Measurements from ENCODE around the gene GPRIN1. TPM values are rescaled to one million over a fixed set of nuclear protein-coding genes. Genes with fewer than 3 reads are reported as not detected.

The GPRIN1 gene
- total RNA-seq, 2 donors from 2014 or later = 0.27 to 2.0 TPM

DNA sequence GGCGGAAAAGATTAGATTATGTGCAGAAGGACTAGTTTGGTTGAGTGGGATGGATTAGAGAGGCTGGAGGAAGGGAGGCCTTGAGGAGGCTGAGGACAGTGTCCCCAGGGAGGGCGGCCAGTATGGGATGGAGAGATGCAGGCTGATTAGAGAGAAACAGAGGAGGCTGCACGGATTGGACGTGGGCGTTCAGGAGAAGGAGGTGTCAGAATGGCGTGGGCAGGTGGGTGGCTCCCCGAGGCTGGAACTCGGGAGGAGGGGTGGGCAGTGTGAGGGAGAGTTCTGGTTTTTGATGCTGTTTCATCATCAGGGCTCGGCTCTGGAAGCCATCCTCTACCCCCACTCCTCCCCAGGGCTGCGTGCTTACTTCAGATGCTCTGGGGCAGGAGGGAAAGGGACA lies 47.8 kb downstream of the GPRIN1 start:
- H3K9me3 ChIP-seq = no peaks in the 10 kb centered on the region
- no peak overlapping the region for H3K4me3 ChIP-seq
- TF ChIP-seq, protein P1, sequence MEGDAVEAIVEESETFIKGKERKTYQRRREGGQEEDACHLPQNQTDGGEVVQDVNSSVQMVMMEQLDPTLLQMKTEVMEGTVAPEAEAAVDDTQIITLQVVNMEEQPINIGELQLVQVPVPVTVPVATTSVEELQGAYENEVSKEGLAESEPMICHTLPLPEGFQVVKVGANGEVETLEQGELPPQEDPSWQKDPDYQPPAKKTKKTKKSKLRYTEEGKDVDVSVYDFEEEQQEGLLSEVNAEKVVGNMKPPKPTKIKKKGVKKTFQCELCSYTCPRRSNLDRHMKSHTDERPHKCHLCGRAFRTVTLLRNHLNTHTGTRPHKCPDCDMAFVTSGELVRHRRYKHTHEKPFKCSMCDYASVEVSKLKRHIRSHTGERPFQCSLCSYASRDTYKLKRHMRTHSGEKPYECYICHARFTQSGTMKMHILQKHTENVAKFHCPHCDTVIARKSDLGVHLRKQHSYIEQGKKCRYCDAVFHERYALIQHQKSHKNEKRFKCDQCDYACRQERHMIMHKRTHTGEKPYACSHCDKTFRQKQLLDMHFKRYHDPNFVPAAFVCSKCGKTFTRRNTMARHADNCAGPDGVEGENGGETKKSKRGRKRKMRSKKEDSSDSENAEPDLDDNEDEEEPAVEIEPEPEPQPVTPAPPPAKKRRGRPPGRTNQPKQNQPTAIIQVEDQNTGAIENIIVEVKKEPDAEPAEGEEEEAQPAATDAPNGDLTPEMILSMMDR (IDR thresholded peaks at IDR 0.05) = no peak
- no peak overlapping the region for H3K27ac ChIP-seq
- H3K27me3 ChIP-seq (replicated peaks; ENCODE audit: insufficient read depth) = no peaks in the 10 kb centered on the region
- no peaks in the 10 kb centered on the region for H3K4me1 ChIP-seq (ENCODE audit: control insufficient read depth in 1 of 2, low read depth in 2 of 2)
- H3K36me3 ChIP-seq = no peaks in the 10 kb centered on the region
- ATAC-seq (ENCODE audit: insufficient number of reproducible peaks, low FRiP score, low read depth) = no peak
- no peak for DNase-seq (ENCODE audit: low spot score)

DNA sequence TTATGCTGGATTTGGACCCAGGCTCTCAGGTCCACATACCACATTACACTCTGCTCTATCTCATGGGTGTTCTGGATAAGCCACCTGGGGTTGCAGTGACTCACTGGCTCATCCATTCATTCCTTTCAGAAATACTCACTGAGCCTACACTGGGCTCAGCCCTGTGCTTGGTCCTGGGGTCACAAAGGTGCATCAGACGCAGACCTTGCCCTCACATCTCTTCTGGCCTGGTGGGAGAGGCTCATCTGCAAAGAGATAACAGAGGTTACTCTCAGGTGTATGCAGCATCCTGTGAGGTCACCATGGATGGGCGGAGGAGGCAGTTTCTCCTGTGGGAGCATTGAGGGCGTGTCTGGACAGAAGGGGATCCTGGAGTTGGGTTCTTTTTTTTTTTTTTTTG lies 48.7 kb downstream of the GPRIN1 start:
- Histone ChIP-seq H3K27ac (no peak overlapping the region), H3K4me3 (no peak overlapping the region), H3K4me1 (ENCODE audit: control insufficient read depth in 1 of 2, low read depth in 2 of 2) (no peaks in the 10 kb centered on the region), H3K36me3 (no peaks in the 10 kb centered on the region), H3K9me3 (no peaks in the 10 kb centered on the region), H3K27me3 (replicated peaks; ENCODE audit: insufficient read depth) (no peaks in the 10 kb centered on the region)
- TF ChIP-seq, protein P1 (IDR thresholded peaks at IDR 0.05) = no peak
- no peak for DNase-seq (ENCODE audit: low spot score)
- no peak for ATAC-seq (ENCODE audit: insufficient number of reproducible peaks, low FRiP score, low read depth)

DNA sequence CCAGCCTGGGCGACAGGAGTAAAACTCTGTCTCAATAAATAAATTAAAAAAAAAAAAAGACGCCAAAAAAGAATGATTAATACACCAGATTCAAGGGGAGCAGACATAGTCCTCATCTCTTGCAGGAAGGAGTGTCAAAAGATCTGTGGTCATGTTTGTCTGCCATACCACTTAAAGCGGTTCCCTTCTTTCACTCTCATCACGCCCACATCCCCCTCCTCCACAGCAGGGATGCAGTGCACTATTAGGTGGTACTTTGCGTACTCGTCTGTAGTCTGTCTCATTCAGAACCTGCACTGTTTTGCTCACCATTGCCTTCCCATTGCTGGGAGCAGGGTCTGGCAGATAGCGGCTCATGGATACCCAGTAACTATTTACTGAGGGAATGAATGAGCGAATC lies 49.6 kb downstream of the GPRIN1 start:
- H3K4me1 ChIP-seq (ENCODE audit: control insufficient read depth in 1 of 2, low read depth in 2 of 2) = no peaks in the 10 kb centered on the region
- no peaks in the 10 kb centered on the region for H3K9me3 ChIP-seq
- no peak overlapping the region for H3K4me3 ChIP-seq
- TF ChIP-seq, protein P1 (IDR thresholded peaks at IDR 0.05) = no peak
- DNase-seq (ENCODE audit: low spot score) (no peak), ATAC-seq (ENCODE audit: insufficient number of reproducible peaks, low FRiP score, low read depth) (no peak)
- no peaks in the 10 kb centered on the region for H3K27me3 ChIP-seq (replicated peaks; ENCODE audit: insufficient read depth)
- H3K27ac ChIP-seq = no peak overlapping the region
- no peaks in the 10 kb centered on the region for H3K36me3 ChIP-seq

DNA sequence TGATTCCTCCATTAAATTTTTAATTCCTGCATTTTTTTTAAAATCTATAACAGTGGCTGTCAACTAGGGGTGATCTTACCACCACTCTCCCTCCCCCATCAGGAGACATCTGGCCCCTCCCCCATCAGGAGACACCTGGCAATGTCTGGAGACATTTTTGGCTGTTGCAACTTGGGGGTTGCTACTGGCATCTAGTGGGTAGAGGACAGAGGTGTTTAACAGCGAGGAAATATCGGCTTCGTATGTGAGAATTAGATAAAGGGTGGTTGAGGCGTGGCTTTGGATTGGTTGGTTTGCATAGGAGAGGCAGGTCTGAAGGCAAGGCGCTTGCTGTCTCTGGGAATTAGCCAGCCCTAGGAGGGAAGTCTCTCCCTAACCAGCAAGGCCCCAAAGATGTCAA lies 50.3 kb downstream of the GPRIN1 start:
- H3K4me3 ChIP-seq = no peak overlapping the region
- no peaks in the 10 kb centered on the region for H3K4me1 ChIP-seq (ENCODE audit: control insufficient read depth in 1 of 2, low read depth in 2 of 2)
- TF ChIP-seq, protein P1 (IDR thresholded peaks at IDR 0.05) = no peak
- H3K27me3 ChIP-seq (replicated peaks; ENCODE audit: insufficient read depth) = no peaks in the 10 kb centered on the region
- H3K36me3 ChIP-seq = no peaks in the 10 kb centered on the region
- no peak overlapping the region for H3K27ac ChIP-seq
- DNase-seq (ENCODE audit: low spot score) (no peak), ATAC-seq (ENCODE audit: insufficient number of reproducible peaks, low FRiP score, low read depth) (no peak)
- H3K9me3 ChIP-seq = no peaks in the 10 kb centered on the region

DNA sequence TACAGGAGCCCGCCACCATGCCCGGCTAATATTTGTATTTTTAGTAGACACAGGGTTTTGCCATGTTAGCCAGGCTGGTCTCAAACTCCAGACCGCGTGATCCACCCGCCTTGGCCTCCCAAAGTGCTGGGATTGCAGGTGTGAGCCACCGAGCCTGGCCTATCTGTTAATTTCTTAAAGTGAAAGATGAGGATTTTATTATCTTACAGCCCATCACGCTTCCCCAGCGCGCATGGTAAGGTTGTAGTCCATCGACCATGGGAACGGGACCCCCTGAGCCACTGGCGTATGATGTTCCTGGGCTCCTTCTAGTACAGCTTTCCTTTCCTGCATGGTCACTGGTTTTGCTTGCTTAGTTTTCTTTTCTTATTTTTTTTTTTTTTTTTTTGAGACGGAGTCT lies 52.1 kb downstream of the GPRIN1 start:
- H3K36me3 ChIP-seq = no peaks in the 10 kb centered on the region
- TF ChIP-seq, protein P1 (IDR thresholded peaks at IDR 0.05) = no peak
- H3K4me3 ChIP-seq = no peak overlapping the region
- ATAC-seq (ENCODE audit: insufficient number of reproducible peaks, low FRiP score, low read depth) (no peak), DNase-seq (ENCODE audit: low spot score) (no peak)
- H3K27me3 ChIP-seq (replicated peaks; ENCODE audit: insufficient read depth) = no peaks in the 10 kb centered on the region
- H3K27ac ChIP-seq = no peak overlapping the region
- no peaks in the 10 kb centered on the region for H3K9me3 ChIP-seq
- no peaks in the 10 kb centered on the region for H3K4me1 ChIP-seq (ENCODE audit: control insufficient read depth in 1 of 2, low read depth in 2 of 2)
